ENCODE results near the gene PM20D1. TPM values are rescaled to one million over a fixed set of nuclear protein-coding genes. Genes with fewer than 3 reads are reported as not detected.

The PM20D1 gene
- total RNA-seq, 1 experiment from 2014 or later, result 0.37 TPM

- TF ChIP-seq NFE2L1 (CRISPR knock-in tag; IDR thresholded peaks at IDR 0.05) (no peak), ZNF317 (CRISPR knock-in tag; IDR thresholded peaks at IDR 0.05; ENCODE audit: borderline replicate concordance, low read depth) (no peak), IRF1 (CRISPR knock-in tag; IDR thresholded peaks at IDR 0.05) (no peak), ZNF532 (CRISPR knock-in tag; IDR thresholded peaks at IDR 0.05; ENCODE audit: borderline replicate concordance) (no peak), ZBTB43 (CRISPR knock-in tag; IDR thresholded peaks at IDR 0.05) (no peak)
- ATAC-seq (no peak), DNase-seq (ENCODE audit: low spot score) (no peak)
- ChIA-PET CTCF (no interaction called here), POLR2A (no interaction called here)
- Mint-ChIP-seq H3K4me1 (no peaks in the 10 kb centered on the region), H3K27me3 (ENCODE audit: low read depth) (peaks cover 5% of the 10 kb centered on the region), H3K27ac (no peak overlapping the region), H3K9me3 (peaks cover 11% of the 10 kb centered on the region), H3K36me3 (peaks cover 2% of the 10 kb centered on the region), H3K4me3 (no peak overlapping the region)
Observed at GRCh38 chr1:205883792-205884191, 33.9 kb upstream of the PM20D1 start.

GRCh38 chr1:205880923-205881322 lies 31.0 kb upstream of the PM20D1 start:
- CTCF ChIA-PET, result no interaction called here
- POLR2A ChIA-PET, result no interaction called here
- H3K27ac Mint-ChIP-seq, result no peak overlapping the region
- H3K4me1 Mint-ChIP-seq, result no peaks in the 10 kb centered on the region
- ATAC-seq, result no peak
- no peak overlapping the region for H3K4me3 Mint-ChIP-seq
- H3K27me3 Mint-ChIP-seq (ENCODE audit: low read depth), result peaks cover 8% of the 10 kb centered on the region
- no peaks in the 10 kb centered on the region for H3K36me3 Mint-ChIP-seq
- peaks cover 8% of the 10 kb centered on the region for H3K9me3 Mint-ChIP-seq
- TF ChIP-seq ZMAT4 (CRISPR knock-in tag; IDR thresholded peaks at IDR 0.05), result no peak
- no peak for TF ChIP-seq PRRX2 (CRISPR knock-in tag; IDR thresholded peaks at IDR 0.05)
- no peak for TF ChIP-seq GABPB1 (CRISPR knock-in tag; IDR thresholded peaks at IDR 0.05)
- TF ChIP-seq E2F1 (CRISPR knock-in tag; IDR thresholded peaks at IDR 0.05), result no peak
- no peak for TF ChIP-seq ZNF423 (CRISPR knock-in tag; IDR thresholded peaks at IDR 0.05)
- TF ChIP-seq NFYB (CRISPR knock-in tag; conservative IDR thresholded peaks at IDR 0.05; ENCODE audit: low read depth), result no peak
- TF ChIP-seq JAZF1 (CRISPR knock-in tag; IDR thresholded peaks at IDR 0.05), result no peak
- no peak for TF ChIP-seq FOXJ3 (CRISPR knock-in tag; IDR thresholded peaks at IDR 0.05; ENCODE audit: borderline replicate concordance)
- TF ChIP-seq GTF2I (CRISPR knock-in tag; conservative IDR thresholded peaks at IDR 0.05), result no peak
- no peak for TF ChIP-seq ZNF232 (CRISPR knock-in tag; IDR thresholded peaks at IDR 0.05)
- no peak for DNase-seq (ENCODE audit: low spot score)

GRCh38 chr1:205879974-205880373 lies 30.0 kb upstream of the PM20D1 start:
- Mint-ChIP-seq H3K4me3 (no peak overlapping the region), H3K27ac (no peak overlapping the region), H3K27me3 (ENCODE audit: low read depth) (peaks cover 8% of the 10 kb centered on the region), H3K9me3 (peaks cover 8% of the 10 kb centered on the region), H3K36me3 (no peaks in the 10 kb centered on the region), H3K4me1 (no peaks in the 10 kb centered on the region)
- no peak for DNase-seq (ENCODE audit: low spot score)
- CTCF ChIA-PET, result no interaction called here
- POLR2A ChIA-PET, result no interaction called here
- ATAC-seq, result no peak
- no peak for TF ChIP-seq PRDM15 (CRISPR knock-in tag; IDR thresholded peaks at IDR 0.05)
- no peak for TF ChIP-seq ZNF138 (CRISPR knock-in tag; conservative IDR thresholded peaks at IDR 0.05)
- TF ChIP-seq CBFB (CRISPR knock-in tag; IDR thresholded peaks at IDR 0.05; ENCODE audit: low read depth), result no peak
- no peak for TF ChIP-seq ZNF263 (CRISPR knock-in tag; IDR thresholded peaks at IDR 0.05; ENCODE audit: low read depth)
- TF ChIP-seq ZMAT4 (CRISPR knock-in tag; IDR thresholded peaks at IDR 0.05), result no peak
- TF ChIP-seq FOXP1 (CRISPR knock-in tag; IDR thresholded peaks at IDR 0.05; ENCODE audit: borderline replicate concordance), result no peak

Measured in WTC11 (cell line).